Astrocyte of the cerebellum (primary cell): ENCODE data around the gene KIF18B.

Experiments
- DNase-seq: peaks from one replicate; pipeline ENCODE4 v3.0.0-alpha.2; 2011; ENCODE audit warnings: low read depth
- H3K4me3 ChIP-seq: 2 replicates; pipeline ENCODE4 v1.5.1; 2011; ENCODE audit warnings: mild to moderate bottlenecking, low read depth, low read length, moderate library complexity
- in situ Hi-C: cut with HindIII; loops from 2 replicates; pipeline ENCODE4 v1.10.0; 2017; ENCODE audit warnings: low sequenced_read_pairs
- TF ChIP-seq, protein P1 (sequence below): IDR thresholded peaks from 2 replicates; pipeline ENCODE4 v1.5.1; 2012; ENCODE audit warnings: low read length, low read depth, moderate library complexity, mild to moderate bottlenecking; ENCODE audit errors: missing control alignments

The KIF18B gene

DNA sequence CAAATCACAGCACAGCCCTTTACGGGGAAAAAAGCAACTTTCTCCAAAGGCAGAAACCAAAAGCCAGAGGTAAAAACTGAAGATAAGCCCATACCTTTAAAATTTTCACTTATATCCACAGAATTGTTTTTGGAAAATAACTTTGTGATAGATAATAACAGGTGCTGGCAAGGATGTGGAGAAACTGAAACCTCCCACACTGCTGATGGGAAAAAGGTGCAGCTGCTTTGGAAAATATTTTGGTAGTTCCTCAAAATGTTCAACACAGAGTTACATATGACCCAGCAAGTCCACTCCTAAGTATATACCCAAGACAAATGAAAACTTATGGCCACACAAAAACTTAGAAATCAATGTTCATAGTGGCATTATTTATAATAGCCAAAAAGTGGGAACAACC, 60.6 kb downstream of the KIF18B start:
- in situ Hi-C loops = no loop called here
- DNase-seq = no peak
- TF ChIP-seq, protein P1, sequence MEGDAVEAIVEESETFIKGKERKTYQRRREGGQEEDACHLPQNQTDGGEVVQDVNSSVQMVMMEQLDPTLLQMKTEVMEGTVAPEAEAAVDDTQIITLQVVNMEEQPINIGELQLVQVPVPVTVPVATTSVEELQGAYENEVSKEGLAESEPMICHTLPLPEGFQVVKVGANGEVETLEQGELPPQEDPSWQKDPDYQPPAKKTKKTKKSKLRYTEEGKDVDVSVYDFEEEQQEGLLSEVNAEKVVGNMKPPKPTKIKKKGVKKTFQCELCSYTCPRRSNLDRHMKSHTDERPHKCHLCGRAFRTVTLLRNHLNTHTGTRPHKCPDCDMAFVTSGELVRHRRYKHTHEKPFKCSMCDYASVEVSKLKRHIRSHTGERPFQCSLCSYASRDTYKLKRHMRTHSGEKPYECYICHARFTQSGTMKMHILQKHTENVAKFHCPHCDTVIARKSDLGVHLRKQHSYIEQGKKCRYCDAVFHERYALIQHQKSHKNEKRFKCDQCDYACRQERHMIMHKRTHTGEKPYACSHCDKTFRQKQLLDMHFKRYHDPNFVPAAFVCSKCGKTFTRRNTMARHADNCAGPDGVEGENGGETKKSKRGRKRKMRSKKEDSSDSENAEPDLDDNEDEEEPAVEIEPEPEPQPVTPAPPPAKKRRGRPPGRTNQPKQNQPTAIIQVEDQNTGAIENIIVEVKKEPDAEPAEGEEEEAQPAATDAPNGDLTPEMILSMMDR = no peak
- H3K4me3 ChIP-seq = no peak overlapping the region

DNA sequence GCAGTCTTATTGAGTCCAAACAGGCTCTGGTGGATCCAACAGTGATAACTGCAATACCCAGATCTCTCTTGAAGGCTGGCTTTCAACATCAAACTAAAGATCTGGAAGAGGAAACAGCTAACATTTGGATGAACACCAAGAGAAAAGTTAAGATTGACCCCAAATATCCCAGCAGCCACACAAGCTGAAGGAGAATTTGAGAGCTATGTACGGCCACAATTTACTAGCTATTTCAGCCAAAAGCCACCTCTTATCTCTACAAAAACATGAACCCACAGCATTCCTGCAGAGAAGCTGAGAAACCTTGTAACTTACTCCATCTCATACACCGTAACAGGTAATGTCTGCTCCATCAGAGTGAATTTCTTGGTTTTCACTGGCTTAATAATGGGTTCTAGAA, 62.6 kb downstream of the KIF18B start:
- in situ Hi-C loops = no loop called here
- no peak for DNase-seq
- TF ChIP-seq, protein P1 = no peak
- no peak overlapping the region for H3K4me3 ChIP-seq

- no peak for DNase-seq
- no peak overlapping the region for H3K4me3 ChIP-seq
- in situ Hi-C loops = no loop called here
- TF ChIP-seq, protein P1 = no peak
Measured at GRCh38 chr17:44881145-44881544, 66.4 kb downstream of the KIF18B start.

DNA sequence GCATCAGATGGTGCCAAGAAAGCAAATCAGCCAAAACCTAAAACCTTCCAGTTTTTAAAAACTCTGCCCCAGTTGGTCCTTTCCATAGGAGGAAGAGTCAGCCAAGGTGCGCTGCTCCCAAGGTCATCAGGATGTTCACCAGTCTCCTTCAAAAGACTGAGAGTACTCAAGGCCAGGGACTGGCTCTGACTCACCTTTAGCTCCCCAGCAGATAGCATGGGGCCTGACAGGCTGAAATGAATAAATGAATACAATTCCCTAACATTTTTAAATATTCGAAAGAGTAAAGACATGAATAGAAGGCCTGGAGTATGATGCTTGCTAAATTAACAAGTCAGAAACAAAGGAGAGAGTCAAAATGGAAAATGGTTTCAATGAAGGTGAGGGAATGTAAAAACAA, 67.5 kb downstream of the KIF18B start:
- DNase-seq = no peak
- H3K4me3 ChIP-seq = no peak overlapping the region
- in situ Hi-C loops = no loop called here
- TF ChIP-seq, protein P1 = no peak

DNA sequence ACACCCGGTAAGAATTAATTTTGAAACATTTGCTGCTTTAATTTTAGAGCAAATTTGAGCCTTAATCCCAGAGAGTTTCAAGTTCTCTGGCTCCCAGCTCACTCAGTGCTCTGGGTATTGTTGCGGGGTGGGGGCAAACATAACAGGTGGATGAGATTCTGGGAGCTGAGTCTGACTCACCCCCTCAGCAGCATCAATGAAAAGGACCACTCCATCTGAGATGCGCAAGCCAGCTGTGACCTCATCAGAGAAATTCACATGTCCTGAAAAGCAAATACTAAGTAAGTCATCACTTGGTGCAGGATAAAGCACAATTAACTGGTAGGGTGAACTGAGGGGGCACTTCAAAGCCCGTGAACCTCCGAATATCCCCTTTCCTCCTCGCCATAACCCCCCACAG, 68.2 kb downstream of the KIF18B start:
- in situ Hi-C loops = loop anchor here (5.0 kb wide), 1 partner anchor 37 kb away; no protein-coding TSS in a partner anchor
- DNase-seq = no peak
- TF ChIP-seq, protein P1 = no peak
- H3K4me3 ChIP-seq = no peak overlapping the region

DNA sequence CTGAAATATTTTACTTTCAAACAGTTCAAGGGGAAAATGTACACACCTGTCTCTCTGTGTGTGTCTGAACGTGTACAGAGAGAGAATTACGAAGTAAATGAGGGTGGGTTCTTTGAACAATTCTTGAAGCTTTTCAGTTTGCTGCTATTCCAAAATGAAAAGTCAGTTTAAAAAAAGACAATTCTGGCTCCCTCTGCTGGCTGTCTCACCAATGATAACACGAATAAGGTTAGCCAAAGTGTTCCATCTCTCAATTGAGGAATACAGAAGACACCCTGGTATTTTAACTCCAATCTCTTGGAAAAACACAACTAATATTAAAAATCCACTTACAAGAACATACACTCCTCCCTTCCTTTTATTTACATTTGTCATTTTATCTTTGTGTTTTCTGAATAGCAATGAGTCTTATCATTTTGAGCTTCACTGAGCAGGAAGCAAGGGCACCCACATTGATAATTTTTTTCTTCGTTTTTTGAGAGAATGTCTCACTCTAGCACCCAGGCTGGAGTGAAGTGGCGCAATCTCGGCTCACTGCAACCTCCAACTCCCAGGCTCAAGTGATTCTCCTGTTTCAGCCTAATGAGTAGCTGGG, 68.8 kb downstream of the KIF18B start:
- H3K4me3 ChIP-seq = no peak overlapping the region
- TF ChIP-seq, protein P1 = peak; percentile 67
- DNase-seq = no peak
- in situ Hi-C loops = loop anchor here (5.0 kb wide), 1 partner anchor 36 kb away; no protein-coding TSS in a partner anchor
